HCT116 (cell line): ENCODE measurements around the gene MYLK. TPM values are rescaled to one million over a fixed set of nuclear protein-coding genes. Genes with fewer than 3 reads are reported as not detected.

Source experiments
- ATAC-seq: fragments of 200-7000 bp; cut with Tn5 transposase; 2 replicates; pipeline ENCODE4 v1.9.1; 2020; ENCODE audit warnings: mild to moderate bottlenecking, moderate library complexity
- BruUV-seq: library from RNA; stranded (reverse); fragments of 400-500 nt; replicated peaks from 2 replicates; lab custom pipeline; 2021; lab: Mats Ljungman, UMichigan
- CTCF ChIA-PET: fragments of 300-600 bp; sonication (Branson Sonifier 250); formaldehyde crosslinking; loops from one replicate; lab custom pipeline; 2021; ENCODE audit warnings: antibody characterized with exemption; lab: Charles Lee
- POLR2A ChIA-PET: fragments of 300-600, 350-600 bp; sonication (Branson Sonifier 250); formaldehyde crosslinking; loops from one replicate; lab custom pipeline; 2021; ENCODE audit warnings: antibody characterized with exemption; lab: Charles Lee
- RAD21 ChIA-PET, 2 experiments: fragments of 300-600 bp; sonication (Branson Sonifier 250); formaldehyde crosslinking; loops; one replicate each; lab custom pipeline; 2023; ENCODE audit warnings: low total read pairs in 2 of 2; ENCODE audit not compliant: uncharacterized antibody in 2 of 2, unreplicated experiment in 2 of 2, low non-redundant PET in 1 of 2; lab: Charles Lee
- DNase-seq: peaks from one replicate; pipeline ENCODE4 v3.0.0-alpha.2; 2010; ENCODE audit warnings: low read depth, low spot score
- H2AFZ ChIP-seq: fragments of 200-600 bp; shearing (Covaris generic), sonication (generic); 2 replicates; pipeline ENCODE4 v1.6.1; 2017; ENCODE audit warnings: low read depth, mixed run types, mixed read lengths, antibody characterized with exemption, low read length; ENCODE audit not compliant: poor library complexity, severe bottlenecking
- H3K27ac ChIP-seq: 2 replicates; pipeline ENCODE4 v1.5.1; 2012; ENCODE audit warnings: low read depth, low read length
- H3K27me3 ChIP-seq: fragments of 200-600 bp; sonication (generic); 2 replicates; pipeline ENCODE4 v1.6.1; 2016; ENCODE audit warnings: mixed run types, low read length, mixed read lengths; ENCODE audit not compliant: insufficient read depth
- H3K36me3 ChIP-seq, 2 experiments: fragments of 200-500 bp in 1 of 2; fragments of 200-600 bp in 1 of 2; sonication (Bioruptor generic) in 1 of 2; sonication (generic) in 1 of 2; 2 replicates each; pipeline versions ENCODE4 v1.5.1 to v1.6.1; 2014 to 2016; ENCODE audit warnings: low read length in 2 of 2, inconsistent platforms in 1 of 2, mixed read lengths in 1 of 2, mixed run types in 1 of 2; ENCODE audit not compliant: insufficient read depth in 2 of 2, control insufficient read depth in 1 of 2
- H3K4me1 ChIP-seq, 2 experiments: fragments of 200-600 bp in 1 of 2; sonication (generic) in 1 of 2; 2 replicates each; pipeline versions ENCODE4 v1.5.1 to v1.6.1; 2012 to 2017; ENCODE audit warnings: low read length in 2 of 2, inconsistent platforms in 1 of 2, mild to moderate bottlenecking in 1 of 2, mixed read lengths in 1 of 2, mixed run types in 1 of 2, moderate library complexity in 1 of 2; ENCODE audit not compliant: insufficient read depth in 2 of 2, control insufficient read depth in 1 of 2
- H3K4me2 ChIP-seq: fragments of 200-600 bp; sonication (generic); 2 replicates; pipeline ENCODE4 v1.6.1; 2017; ENCODE audit warnings: mixed run types, low read length, mixed read lengths
- H3K4me3 ChIP-seq, 2 experiments: fragments of 200-600 bp in 1 of 2; sonication (generic) in 1 of 2; replicated peaks in 1 of 2; 2 replicates each; pipeline ENCODE4 v1.5.1; 2011 to 2016; ENCODE audit warnings: low read length in 2 of 2, control low read depth in 1 of 2, low read depth in 1 of 2, mild to moderate bottlenecking in 1 of 2, mixed read lengths in 1 of 2, mixed run types in 1 of 2
- H3K79me2 ChIP-seq: fragments of 200-600 bp; sonication (generic); 2 replicates; pipeline ENCODE4 v1.6.1; 2017; ENCODE audit warnings: mild to moderate bottlenecking, mixed run types, low read length, moderate library complexity, mixed read lengths; ENCODE audit not compliant: insufficient read depth
- H3K9ac ChIP-seq: fragments of 200-600 bp; sonication (generic); 2 replicates; pipeline ENCODE4 v1.6.1; 2016; ENCODE audit warnings: low read length, mixed read lengths
- H3K9me2 ChIP-seq: fragments of 200-600 bp; sonication (generic), shearing (Covaris generic); 2 replicates; pipeline ENCODE4 v1.6.1; 2017; ENCODE audit warnings: mixed run types, mild to moderate bottlenecking, moderate library complexity; ENCODE audit not compliant: insufficient read depth
- H3K9me3 ChIP-seq, 2 experiments: fragments of 200-500 bp in 1 of 2; fragments of 200-600 bp in 1 of 2; sonication (Bioruptor generic) in 1 of 2; sonication (generic) in 1 of 2; 2 replicates each; pipeline ENCODE4 v1.6.1; 2014 to 2017; ENCODE audit warnings: low read length in 2 of 2, mixed read lengths in 2 of 2, inconsistent platforms in 1 of 2, low read depth in 1 of 2, mild to moderate bottlenecking in 1 of 2, mixed run types in 1 of 2, moderate library complexity in 1 of 2; ENCODE audit not compliant: control insufficient read depth in 1 of 2, insufficient read depth in 1 of 2
- H4K20me1 ChIP-seq: fragments of 200-600 bp; sonication (generic), shearing (Covaris generic); 2 replicates; pipeline ENCODE4 v1.6.1; 2017; ENCODE audit warnings: mixed run types, mild to moderate bottlenecking, moderate library complexity; ENCODE audit not compliant: insufficient read depth
- ATF3 ChIP-seq: IDR thresholded peaks from 2 replicates; pipeline ENCODE4 v1.6.1; 2012
- CBX3 ChIP-seq: IDR thresholded peaks from 2 replicates; pipeline ENCODE4 v1.6.1; 2012; ENCODE audit warnings: low read depth
- CEBPB ChIP-seq: IDR thresholded peaks from 2 replicates; pipeline ENCODE4 v1.6.1; 2012; ENCODE audit warnings: low read depth
- EGR1 ChIP-seq: IDR thresholded peaks from 2 replicates; pipeline ENCODE4 v1.6.1; 2012; ENCODE audit warnings: low read depth
- ELF1 ChIP-seq: IDR thresholded peaks from 2 replicates; pipeline ENCODE4 v1.6.1; 2012; ENCODE audit warnings: low read depth, borderline replicate concordance
- EZH2 ChIP-seq: fragments of 200-600 bp; sonication (generic); IDR thresholded peaks from 2 replicates; pipeline ENCODE4 v1.6.1; 2017; ENCODE audit warnings: antibody characterized with exemption, mixed run types
- EZH2phosphoT487 ChIP-seq: fragments of 200-600 bp; IDR thresholded peaks from 2 replicates; pipeline ENCODE4 v1.6.1; 2018; ENCODE audit warnings: antibody characterized with exemption, borderline replicate concordance
- FOSL1 ChIP-seq: IDR thresholded peaks from 2 replicates; pipeline ENCODE4 v1.6.1; 2012; ENCODE audit warnings: low read depth
- JUND ChIP-seq: IDR thresholded peaks from 2 replicates; pipeline ENCODE4 v1.6.1; 2012
- MAX ChIP-seq: IDR thresholded peaks from 2 replicates; pipeline ENCODE4 v1.6.1; 2012
- POLR2AphosphoS5 ChIP-seq: IDR thresholded peaks from 2 replicates; pipeline ENCODE4 v1.6.1; 2011; ENCODE audit warnings: mild to moderate bottlenecking, low read depth, low read length, moderate library complexity
- RAD21 ChIP-seq: IDR thresholded peaks from 2 replicates; pipeline ENCODE4 v1.6.1; 2012; ENCODE audit warnings: low read depth, mild to moderate bottlenecking
- REST ChIP-seq: IDR thresholded peaks from 2 replicates; pipeline ENCODE4 v1.6.1; 2012; ENCODE audit warnings: low read depth
- SP1 ChIP-seq: IDR thresholded peaks from 2 replicates; pipeline ENCODE4 v1.6.1; 2012; ENCODE audit warnings: low read depth
- SRF ChIP-seq: IDR thresholded peaks from 2 replicates; pipeline ENCODE4 v1.6.1; 2012; ENCODE audit warnings: low read depth
- TCF7L2 ChIP-seq: IDR thresholded peaks from 2 replicates; pipeline ENCODE4 v1.7.0; 2011; ENCODE audit warnings: borderline replicate concordance, inconsistent platforms; ENCODE audit not compliant: insufficient read depth, insufficient read length; ENCODE audit errors: extremely low read depth
- YY1 ChIP-seq: IDR thresholded peaks from 2 replicates; pipeline ENCODE4 v1.6.1; 2011; ENCODE audit warnings: low read length, low read depth, moderate library complexity, mild to moderate bottlenecking; ENCODE audit not compliant: insufficient replicate concordance; ENCODE audit errors: extremely low read depth
- ZFX ChIP-seq: fragments of 450-650 bp; IDR thresholded peaks from 2 replicates; pipeline ENCODE4 v1.6.1; 2017
- ZNF274 ChIP-seq: fragments of 200-500 bp; sonication (Bioruptor generic); IDR thresholded peaks from 2 replicates; pipeline ENCODE4 v1.6.1; 2014; ENCODE audit warnings: mild to moderate bottlenecking, low read depth, low read length, inconsistent platforms
- intact Hi-C: fragments of 100-400 bp; cut with micrococcal nuclease; formaldehyde crosslinking; loops from 2 replicates; pipeline ENCODE4 v1.10.0; 2022
- total RNA-seq: library from RNA; stranded (reverse); gene quantifications from one replicate; pipeline ENCODE4 v1.2.1, GENCODE V29; 2021; ENCODE audit not compliant: unreplicated experiment

MYLK gene
- total RNA-seq, 1 experiment from 2014 or later, result 3.8 TPM

GRCh38 chr3:123790254-123791072, 93.7 kb downstream of the MYLK start:
- CTCF ChIA-PET, result interaction anchor here (1.0 kb wide), 1 partner anchor 67 kb away, joined by 3 read pairs; no protein-coding TSS in a partner anchor
- BruUV-seq, result no TSS peak

GRCh38 chr3:123789760-123790159, 94.4 kb downstream of the MYLK start:
- Histone ChIP-seq H3K79me2 (no peaks in the 10 kb centered on the region), H3K9me3 (no peaks in the 10 kb centered on the region), H3K9me2 (no peaks in the 10 kb centered on the region), H3K9ac (no peak overlapping the region), H3K27me3 (no peaks in the 10 kb centered on the region), H3K36me3 (no peaks in the 10 kb centered on the region), H3K4me2 (no peak overlapping the region), H3K27ac (no peak overlapping the region), H3K4me3 (no peak overlapping the region), H4K20me1 (no peaks in the 10 kb centered on the region), H2AFZ (no peak overlapping the region), H3K4me1 (peaks cover 0 to 22% of the 10 kb centered on the region in 2 experiments; a peak in 2 of 4 replicates)
- ChIA-PET CTCF (no interaction called here), RAD21 (no interaction called here), POLR2A (no interaction called here)
- intact Hi-C loops, result no loop called here
- DNase-seq (no peak), ATAC-seq (no peak)
- no TSS peak for BruUV-seq
- TF ChIP-seq SP1 (no peak), EGR1 (no peak), ELF1 (no peak), TCF7L2 (no peak), CEBPB (no peak), JUND (no peak), ATF3 (no peak), EZH2 (no peak), REST (no peak), ZNF274 (no peak), SRF (no peak), EZH2phosphoT487 (no peak), FOSL1 (no peak), POLR2AphosphoS5 (no peak)

More at GRCh38 chr3:123790254-123791072, 93.7 kb downstream of the MYLK start:
- no peak overlapping the region for H2AFZ ChIP-seq
- no peak overlapping the region for H3K4me3 ChIP-seq
- peaks cover 0 to 22% of the 10 kb centered on the region in 2 experiments; a peak in 2 of 4 replicates for H3K4me1 ChIP-seq
- no peak overlapping the region for H3K9ac ChIP-seq
- DNase-seq (no peak), ATAC-seq (no peak)
- no peaks in the 10 kb centered on the region for H3K79me2 ChIP-seq
- no peaks in the 10 kb centered on the region for H3K9me2 ChIP-seq
- intact Hi-C loops, result no loop called here
- no peaks in the 10 kb centered on the region for H4K20me1 ChIP-seq
- H3K9me3 ChIP-seq, result no peaks in the 10 kb centered on the region
- no peaks in the 10 kb centered on the region for H3K27me3 ChIP-seq
- ChIA-PET POLR2A (no interaction called here), RAD21 (no interaction called here)
- no peak for TF ChIP-seq ZFX
- no peak for TF ChIP-seq RAD21
- TF ChIP-seq EZH2phosphoT487, result no peak
- no peak for TF ChIP-seq YY1
- no peak for TF ChIP-seq MAX
- no peak for TF ChIP-seq FOSL1
- no peak for TF ChIP-seq CBX3
- no peak for TF ChIP-seq CEBPB
- H3K4me2 ChIP-seq, result no peak overlapping the region
- no peak overlapping the region for H3K27ac ChIP-seq
- no peaks in the 10 kb centered on the region for H3K36me3 ChIP-seq
